NCI-H1048 (cell line): Measurements from ENCODE around the gene SORBS1.

Experiments
- DNase-seq: peaks from one replicate; lab custom pipeline; 2025; lab: John Stamatoyannopoulos, UW

Gene SORBS1

DNA sequence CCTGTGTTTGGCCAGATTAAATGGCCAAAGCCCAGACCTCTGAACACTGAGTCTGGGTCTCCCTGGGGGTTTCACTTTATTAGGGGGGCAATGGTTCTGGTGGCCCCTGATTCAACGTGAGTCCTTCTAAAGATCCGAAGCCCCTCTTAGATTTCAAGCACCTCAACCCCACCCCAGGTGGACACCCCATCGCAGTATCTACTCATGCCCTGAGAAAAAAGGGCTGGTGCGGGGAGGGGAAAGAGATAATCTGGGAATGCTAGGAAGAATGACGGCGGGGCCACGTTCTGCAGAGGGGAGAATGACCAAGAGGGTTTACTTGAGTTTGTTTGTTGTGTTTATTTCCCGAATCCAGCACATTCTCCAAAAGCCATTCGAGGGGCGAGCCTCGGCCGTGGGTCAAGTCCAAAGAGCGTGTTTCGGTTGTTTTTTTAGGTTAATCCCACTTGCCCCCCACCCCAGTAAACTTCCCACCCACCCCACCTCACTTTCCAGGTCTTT lies 271.2 kb downstream of the SORBS1 start:
- DNase-seq = no peak

DNA sequence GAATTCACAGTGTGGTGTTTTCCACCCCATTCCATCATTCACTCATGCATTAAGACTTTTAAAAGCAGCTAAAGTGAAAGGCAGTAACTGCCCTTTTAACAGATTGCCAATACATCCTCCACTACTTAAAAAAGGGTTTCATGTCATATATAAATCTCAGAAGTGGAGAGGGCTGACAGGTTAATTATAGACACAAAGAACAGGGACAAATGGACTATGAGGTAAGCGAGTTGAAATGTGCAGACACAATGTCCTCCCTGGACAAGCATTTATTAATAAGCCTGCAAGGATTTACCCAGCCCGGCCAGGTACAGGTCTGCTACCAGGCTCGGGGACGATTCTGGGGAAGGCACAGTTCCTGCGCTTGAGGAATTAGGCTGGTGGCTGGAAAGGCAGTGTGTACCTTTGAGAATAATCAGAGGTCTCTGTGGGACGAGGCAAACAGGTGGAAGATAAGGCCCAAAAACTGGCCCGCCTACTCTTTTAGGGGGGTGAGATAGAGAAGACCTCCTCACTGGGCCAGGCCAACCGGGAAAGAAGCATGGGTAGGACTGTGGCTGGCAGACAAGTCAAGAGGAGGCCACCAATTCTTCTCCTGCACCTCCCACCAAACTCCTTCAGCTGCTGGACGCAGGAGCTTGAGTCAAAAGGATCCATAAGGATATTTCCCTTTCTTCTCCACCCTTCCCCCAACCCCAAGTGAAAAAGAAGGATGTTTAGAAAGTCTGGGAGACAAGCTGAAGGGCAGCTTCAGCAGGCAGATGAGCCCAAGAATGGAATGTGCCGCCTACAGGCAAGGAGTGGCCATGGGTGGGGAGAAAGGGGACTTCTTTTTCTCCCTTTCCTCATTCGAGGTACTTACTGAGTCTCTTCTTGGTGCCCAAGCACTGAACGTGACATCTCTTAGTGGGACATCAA lies 271.9 kb downstream of the SORBS1 start:
- no peak for DNase-seq

DNA sequence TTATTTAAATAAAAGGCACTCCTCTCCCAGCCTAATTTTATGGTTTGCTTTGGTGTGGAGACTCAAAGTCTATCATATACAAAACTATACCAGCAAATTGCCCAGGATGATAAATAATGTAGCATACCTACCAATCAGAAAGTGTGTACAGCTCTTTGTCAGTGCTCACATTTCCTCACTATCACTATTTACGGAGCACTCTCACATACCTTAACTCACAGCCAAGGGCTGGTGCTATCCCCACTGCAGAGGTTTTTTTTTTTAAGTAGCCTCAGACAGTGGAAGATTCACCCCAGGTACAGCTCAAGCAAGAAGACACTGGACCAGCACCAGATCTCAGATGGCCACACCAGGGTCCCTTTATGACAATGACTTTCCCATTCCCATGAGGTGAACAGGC lies 272.9 kb downstream of the SORBS1 start:
- no peak for DNase-seq

DNA sequence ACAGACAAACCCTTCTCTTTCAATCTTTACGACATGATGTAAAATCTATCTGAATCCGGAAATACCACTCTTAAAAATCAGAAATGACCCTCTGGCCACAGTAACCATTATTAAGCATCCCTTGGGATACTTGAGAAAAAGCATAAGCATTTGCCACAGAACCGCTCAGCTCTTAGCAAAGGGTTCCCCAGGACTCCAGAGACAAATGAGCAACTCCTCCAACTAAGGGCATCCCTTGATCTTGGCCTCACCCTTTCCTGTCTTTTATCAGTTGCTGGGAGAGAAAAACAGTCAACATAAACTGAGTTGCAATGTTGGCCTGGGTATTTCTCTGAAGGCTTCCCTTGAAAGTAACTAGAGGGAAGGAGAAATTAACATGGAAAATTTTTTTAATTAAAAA lies 273.9 kb downstream of the SORBS1 start:
- no peak for DNase-seq

DNA sequence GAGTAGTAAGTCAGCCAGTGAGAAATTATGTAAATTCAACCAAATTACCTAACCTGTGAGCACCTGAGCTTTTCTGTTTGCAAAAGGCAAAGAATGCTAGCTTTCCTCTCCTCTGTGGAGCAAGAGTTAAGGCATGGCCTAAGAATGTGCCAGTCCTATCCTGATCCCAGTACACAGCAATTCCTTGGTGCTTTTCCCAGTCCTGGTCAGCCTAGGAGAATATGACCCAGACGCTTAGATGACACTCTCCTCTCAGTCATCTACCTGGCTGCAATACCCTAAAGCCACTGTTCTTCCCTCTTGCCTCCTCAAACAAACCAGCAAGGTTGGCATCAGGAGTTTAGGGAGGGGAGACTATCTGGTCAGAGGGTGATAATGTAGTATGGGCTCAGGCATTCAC lies 274.5 kb downstream of the SORBS1 start:
- no peak for DNase-seq

DNA sequence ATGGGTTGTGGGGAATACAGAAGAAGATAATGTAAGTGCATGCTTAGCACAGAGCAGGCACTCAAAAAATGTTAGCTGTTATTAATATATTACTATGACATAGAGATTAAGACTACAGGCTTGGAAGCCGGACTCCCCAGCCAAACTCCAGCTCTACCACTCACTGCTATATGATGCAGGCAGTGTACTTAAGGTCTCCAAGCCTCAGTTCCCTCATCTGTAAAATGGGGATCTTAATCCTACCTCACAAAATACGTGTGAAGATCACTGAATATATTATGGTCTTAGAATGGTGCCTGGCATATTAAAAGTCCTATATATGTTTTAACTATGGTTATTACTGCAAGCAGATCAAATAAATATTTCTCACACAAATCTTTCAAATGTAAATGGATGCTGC lies 275.6 kb downstream of the SORBS1 start:
- DNase-seq = no peak

DNA sequence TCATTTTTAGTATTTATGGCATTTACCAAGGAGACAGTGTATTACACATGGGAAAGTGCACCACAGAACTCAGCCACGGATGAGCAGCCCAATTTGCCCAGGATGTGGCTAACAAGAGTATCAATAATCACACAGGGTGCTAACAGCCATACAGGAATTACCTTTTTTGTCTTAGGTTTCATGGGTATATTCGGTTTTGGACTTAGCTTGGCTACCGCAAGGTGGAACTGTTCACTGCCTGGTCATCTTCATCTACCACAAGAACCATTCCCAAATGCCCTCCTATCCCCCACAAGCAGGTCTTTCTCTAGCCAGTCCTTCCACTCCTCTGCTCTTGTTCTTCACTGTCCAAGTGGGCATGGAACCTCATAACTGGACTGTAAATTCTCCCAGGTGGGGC lies 276.4 kb downstream of the SORBS1 start:
- no peak for DNase-seq

DNA sequence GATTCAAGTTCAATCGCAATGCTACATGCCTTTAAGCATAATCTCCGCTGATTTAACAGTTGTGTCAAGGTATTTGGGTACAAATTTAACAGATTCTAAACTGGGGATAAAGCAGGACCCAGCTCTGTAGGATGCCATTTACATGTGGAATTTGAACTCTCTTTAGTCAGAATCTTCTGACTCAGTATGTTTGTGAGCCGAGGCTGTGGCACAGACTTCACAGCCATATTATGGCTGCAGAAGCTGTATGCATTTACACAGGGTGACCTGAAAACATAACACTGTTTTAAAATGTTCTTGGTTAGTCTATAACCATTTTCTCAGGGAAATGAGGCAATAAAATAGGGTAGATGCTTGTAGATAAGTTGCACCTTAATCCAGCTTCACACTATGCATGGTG lies 279.1 kb downstream of the SORBS1 start:
- DNase-seq = no peak

DNA sequence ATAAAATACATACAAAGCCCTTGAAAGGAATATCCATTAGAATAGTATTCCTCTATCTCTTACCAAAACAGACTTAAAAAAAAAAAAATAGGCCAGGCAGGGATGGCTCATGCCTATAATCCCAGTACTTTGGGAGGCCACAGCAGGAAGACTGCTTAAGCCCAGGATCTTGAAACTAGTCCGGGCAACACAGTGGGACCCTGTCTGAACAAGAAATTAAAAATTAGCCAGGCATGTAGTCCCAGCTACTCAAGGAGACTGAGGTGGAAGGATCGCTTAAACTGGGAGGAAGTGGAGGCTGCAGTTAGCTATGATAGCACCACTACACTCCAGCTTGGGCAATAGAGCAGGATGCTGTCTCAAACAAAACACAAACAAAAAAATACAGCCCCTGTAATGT lies 280.0 kb downstream of the SORBS1 start:
- no peak for DNase-seq

DNA sequence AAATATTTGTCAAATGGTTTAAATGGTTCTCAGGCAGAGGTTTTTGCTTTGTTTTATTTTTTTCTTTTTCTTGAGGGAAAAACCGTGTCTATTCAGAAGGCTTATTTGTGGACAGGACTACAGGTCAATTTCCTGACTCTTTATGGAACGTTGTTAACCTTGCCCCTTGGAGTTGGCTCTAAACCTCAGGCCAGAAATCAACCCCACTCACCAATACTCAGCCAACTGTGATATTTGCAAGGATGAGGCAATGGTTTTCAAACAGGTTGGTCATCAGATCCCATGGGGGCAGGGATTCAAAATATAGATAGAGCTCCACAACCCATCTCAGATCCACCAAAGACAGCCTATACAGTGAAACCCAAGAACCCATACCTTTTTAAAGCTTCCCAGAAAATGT lies 280.5 kb downstream of the SORBS1 start:
- no peak for DNase-seq

DNA sequence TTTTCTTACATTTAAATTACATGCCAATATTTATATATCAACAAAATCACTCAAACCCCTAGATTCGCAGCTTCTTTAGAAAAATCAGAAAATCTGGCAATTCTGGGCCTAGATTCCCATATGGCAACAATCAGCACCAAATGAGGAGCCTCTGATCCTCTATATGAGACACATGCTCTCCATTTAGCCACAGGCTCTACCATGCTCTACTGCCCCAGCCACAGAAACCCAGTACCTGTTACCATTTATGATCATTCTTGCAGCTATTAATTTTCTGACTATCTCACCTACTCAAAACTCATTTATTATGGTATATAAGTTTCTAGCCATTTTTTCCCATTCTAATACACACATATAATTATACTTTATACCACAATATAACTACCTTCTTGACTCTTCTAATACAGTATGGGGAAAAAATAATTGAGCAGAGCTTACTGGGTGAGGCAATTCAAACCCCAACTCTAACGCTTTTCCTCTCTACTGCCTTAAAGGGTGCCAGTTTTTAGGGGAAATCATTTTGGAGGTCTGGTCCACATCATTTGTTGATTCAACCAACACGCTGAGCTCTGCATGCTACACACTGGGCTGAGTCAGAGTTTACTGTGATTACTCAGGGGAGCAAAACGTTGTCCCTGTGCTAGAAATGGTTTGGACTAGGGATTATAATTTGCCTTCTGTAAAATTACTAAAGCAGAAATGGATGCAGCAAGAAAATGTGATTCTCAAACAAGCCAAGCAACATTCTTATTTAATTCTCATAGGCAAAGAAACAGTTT lies 281.9 kb downstream of the SORBS1 start:
- no peak for DNase-seq

DNA sequence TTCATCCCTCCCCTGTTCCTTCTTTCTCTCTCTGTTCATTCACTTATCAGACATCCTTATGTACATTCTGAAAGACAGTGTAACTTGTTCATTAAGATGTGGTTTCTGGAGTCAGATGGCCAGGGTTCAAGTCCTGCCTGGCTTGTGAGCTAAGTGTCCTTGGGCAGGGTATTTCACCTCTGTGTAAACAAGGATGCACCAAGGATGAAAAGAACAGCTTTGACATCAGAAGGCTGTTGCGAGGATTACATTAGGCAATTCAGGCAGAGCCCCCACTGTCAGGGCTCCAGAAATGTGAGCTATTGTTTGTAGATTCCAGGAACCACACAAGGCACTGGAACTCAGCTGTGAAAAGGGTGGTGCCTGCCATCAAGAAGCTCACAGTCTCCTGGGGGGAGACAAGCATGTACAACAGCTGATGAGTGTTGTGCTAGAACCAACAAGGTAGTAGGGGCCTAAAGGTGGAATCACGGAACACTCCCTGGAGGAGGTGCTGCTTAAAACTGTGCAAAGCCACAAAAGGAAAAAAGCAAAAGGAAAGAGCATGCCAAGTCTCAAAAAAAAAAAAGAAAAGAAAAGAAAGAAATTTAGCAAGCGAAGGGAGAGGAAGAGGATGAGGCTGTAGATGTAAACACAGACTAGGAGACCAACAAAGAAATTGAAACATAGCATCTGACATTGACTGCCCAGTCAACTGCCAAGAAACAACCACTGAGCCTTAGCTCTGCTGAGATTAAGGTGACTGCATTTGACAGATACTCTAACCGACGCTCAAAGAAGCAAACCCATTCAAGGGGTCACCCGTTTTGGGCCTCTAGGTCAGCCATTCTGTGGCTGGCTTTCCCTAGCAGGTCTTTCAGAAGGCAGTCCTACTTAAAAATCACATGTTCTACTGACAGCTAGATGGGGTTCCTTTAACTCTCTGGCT lies 282.8 kb downstream of the SORBS1 start:
- DNase-seq = no peak

DNA sequence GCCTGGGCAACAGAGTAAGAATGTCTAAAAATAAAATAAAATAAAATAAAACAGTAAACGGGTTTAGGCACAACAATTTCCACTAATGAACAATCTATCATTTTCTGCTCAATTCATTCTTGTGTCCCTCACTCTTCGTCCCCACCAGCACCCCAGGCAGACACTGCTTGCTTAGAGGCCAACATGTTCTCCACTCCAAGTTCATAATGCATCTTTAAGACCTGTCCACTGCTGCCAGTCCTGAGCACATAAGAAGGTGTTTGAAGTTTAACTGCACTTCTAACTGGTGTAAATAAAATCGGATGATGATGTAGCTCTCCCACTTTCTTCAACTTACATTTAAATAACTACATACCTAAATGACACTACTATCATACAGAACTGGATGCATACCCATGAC lies 283.6 kb downstream of the SORBS1 start:
- no peak for DNase-seq

DNA sequence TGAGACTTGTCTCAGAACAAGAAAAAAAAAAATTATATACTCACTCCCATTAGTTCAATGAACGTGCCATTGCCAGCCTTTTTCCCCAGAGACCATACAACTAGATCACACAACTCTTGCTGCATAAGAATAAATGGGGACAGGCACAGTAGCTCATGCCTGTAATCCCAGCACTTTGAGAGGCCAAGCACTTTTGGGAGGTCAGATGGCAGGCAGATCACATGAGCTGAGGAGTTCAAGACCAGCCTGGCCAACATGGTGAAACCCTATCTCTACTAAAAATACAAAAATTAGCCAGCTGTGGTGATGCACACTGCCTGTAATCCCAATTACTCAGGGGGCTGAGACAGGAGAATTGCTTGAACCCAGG lies 284.0 kb downstream of the SORBS1 start:
- DNase-seq = no peak

DNA sequence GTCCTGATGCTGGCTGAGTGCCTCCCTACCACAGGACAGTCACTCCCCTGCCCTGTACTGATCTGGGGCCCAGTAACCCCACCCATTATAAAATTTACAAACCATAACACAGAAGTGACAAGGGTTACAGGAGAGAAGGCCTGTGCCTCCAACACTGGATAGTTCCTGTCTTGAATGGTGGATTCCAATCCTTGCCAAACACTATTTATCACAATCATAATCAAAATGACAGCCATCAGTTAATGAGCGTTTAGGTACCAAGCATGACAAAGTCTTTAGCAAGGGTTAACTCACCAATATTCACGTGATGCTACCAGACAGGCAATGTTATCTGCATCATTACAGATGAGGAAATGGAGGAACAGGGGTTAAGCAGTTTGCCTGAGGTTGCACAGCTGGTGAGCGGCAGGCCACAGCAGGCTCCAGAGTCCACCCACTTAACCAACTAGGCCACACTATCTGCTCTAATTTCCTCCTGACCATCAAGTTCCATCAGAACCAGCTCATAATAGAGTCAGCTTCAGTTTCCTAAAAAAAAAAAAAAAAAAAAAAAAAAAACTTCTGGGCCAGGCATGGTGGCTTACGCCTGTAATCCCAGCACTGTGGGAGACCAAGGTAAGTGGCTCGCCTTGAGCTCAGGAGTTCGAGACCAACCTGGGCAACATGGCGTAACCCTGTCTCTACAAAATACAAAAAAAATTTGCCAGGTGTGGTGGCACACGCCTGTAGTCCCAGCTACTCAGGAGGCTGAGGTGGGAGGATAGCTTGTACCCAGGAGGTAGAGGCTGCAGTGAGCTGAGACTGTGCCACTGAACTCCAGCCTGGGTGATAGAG lies 284.6 kb downstream of the SORBS1 start:
- DNase-seq = no peak

DNA sequence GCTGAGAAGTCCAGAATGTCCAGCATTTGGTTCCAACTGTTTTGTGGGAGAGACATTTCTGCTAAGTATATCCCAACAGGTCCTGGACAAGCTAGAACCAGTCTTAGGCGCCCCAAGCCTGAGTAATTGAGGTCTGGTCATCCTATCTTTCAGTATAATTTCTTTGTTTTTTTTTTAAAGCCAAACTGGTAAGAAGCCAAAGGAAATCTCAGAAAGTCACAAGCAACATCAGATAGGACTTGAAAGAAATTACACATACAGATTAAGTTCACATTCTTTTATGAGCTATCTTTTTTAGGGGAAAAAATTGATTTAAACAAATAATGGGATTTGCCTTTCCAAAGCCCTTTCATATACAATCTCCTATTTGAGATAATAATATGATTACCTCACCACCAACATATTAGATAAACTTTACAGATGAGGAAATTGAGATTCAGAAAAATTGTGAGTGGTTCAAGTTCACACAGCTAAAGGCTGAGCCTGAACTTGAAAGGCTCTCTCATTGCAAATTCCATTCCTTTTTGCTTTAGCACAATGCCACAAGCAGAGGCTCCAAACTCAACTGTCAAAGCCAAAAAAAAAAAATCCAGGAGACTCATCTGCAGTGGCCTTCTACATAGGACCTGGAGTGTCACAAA lies 285.3 kb downstream of the SORBS1 start:
- DNase-seq = no peak

DNA sequence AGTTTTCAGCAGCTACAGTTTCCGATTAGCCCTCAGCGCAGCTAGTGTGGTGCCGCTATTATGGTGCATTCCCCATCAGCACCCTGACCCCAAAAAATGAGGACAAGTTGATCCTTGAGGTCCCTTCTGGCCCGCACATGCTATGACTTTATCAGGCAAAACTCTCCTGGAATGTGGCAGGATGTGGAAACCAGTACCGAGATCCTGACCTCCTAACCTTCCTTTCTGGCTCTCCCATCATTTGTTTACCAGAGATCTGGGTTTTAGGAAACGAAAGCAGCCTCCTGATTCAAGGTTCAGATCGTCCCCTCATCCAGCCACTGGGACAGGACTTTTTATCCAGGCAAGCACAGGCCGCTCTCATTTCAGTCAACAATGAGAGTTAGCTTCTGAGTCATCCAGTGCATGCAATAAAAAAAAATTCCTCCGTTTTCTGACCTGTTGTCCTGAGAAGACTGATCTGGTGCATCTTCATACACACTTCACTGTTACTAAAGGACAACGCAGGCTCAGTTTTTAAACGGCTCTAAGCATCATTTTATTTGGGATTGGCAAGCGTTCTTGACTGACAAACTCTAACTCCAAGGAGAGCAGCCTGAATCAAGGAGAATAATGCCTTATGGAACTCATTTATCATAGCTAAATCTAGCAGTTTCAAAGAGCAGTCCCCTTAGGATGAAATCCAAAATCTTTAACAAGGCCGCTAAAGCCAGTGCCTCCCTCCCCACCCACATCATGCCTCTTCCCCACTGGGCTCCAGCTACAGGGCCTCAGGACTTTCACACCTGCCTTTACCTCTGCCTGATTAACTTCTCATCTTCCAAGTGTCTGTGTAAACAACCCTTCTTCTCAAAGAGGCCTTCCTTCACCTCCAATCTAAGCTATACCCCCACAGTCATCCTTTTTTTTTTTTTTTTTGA lies 287.5 kb downstream of the SORBS1 start:
- DNase-seq = no peak

DNA sequence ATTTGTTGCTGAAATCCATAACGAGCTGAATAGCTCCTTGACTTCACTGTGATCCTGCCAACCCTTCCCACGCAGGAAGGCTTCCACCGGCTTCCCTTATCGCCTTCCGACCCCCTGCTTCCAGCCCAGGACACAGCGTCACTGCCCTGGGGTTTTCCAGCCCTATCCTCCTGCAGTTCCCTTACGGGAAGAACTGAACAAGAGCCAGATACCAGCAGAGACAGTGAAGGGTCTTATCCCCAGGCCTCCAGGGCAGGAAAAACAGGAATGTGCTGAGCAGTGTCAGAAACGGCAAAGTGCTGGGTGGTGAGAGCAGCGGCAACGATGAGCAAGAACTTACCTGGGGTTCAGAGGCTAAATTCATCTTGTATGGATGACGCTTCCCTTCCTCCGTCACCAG lies 292.7 kb downstream of the SORBS1 start:
- no peak for DNase-seq

DNA sequence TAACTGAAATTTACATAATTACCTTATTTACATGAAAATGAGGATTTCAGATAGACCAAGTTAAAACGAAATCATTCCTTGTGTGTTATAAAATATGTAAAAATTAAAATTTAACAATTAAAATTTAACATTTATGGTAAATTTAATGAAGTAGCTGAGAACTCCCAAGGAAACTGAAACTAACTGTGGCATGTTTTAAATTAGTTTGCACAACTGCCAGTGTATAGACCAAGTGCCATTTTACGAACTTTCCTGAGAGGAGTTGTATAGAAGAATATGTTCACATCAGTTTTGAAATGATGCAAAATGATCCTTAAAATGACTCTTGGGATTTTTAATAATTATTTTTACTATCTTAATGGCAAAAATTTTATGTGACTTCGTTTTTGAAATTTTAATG lies 293.9 kb downstream of the SORBS1 start:
- DNase-seq = no peak

DNA sequence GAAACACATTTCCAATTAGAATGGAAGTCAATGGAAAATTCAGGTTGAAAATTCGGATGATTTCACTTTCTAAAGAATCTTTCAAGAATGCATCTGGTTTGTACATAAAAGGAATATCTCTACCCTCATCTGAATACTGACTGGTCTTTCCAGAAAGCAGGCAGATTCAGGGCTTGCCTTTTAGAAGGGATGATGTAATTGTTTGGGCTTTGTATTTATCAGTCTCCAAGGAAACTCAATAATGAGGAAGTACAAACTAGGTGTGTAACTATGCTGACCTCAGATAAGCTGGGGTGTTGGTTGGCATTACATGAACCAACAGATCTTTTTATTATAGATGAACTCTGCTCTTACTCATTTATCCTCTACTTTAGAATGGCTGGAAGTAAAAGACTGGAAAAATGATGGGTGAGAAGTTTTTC lies 294.5 kb downstream of the SORBS1 start:
- DNase-seq = no peak
